MM.1S (cell line): ENCODE measurements around the gene MEGF6.

Experiments used
- CTCF ChIP-seq: fragments of 300-600 bp; sonication (generic); IDR thresholded peaks from 2 replicates; pipeline ENCODE4 v1.5.1; 2016; ENCODE audit warnings: antibody characterized with exemption, low read length, mixed read lengths
- EZH2 ChIP-seq: fragments of 300-600 bp; sonication (generic); optimal IDR thresholded peaks from 2 replicates; pipeline ENCODE3; 2017; ENCODE audit warnings: low read depth, mild to moderate bottlenecking, antibody characterized with exemption, low read length, mixed read lengths

DNA sequence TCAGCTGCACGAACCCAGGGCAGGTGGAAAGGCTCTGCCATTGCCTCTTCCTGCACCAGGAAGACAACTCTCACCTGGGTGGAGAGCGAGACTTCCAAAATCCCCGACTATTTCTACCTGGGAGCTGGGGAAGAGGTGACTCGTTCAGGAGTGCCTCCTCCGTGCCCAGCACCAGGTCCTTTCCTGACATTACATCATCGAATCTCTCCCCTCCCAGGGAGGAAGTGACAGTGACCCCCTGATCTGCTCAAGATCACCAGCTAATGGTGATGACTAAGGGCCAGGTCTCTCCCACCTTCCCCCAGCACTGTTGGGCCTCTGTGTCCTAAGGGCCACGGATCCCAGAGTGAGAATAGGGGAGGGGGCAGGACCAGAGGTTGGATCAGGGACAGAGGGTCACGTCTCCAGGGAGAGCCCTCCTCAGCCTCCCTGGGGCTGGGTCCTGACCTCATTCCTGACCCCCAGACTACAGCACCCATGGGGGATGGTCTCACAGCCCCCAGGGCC is 6.8 kb downstream of the MEGF6 start:
- TF ChIP-seq CTCF (no peak), EZH2 (no peak)
